Smooth muscle cell (in vitro differentiated cells): ENCODE measurements around the gene CLEC19A. TPM values are rescaled to one million over a fixed set of nuclear protein-coding genes. Genes with fewer than 3 reads are reported as not detected.

Experiments used
- DNase-seq: peaks from one replicate; lab custom pipeline; 2025; ENCODE audit not compliant: unreplicated experiment; lab: John Stamatoyannopoulos, UW
- H2AFZ ChIP-seq: fragments of 200-600 bp; sonication (generic); 2 replicates; pipeline ENCODE4 v1.6.0; 2016; ENCODE audit warnings: antibody characterized with exemption, low read depth, mild to moderate bottlenecking
- H3F3A ChIP-seq: fragments of 200-600 bp; sonication (generic); 2 replicates; pipeline ENCODE4 v1.6.0; 2017; ENCODE audit warnings: antibody characterized with exemption, low read depth
- H3K27ac ChIP-seq: fragments of 200-600 bp; sonication (generic); 2 replicates; pipeline ENCODE4 v1.5.1; 2016; ENCODE audit warnings: low read depth, mild to moderate bottlenecking
- H3K27me3 ChIP-seq: fragments of 200-600 bp; sonication (generic); 2 replicates; pipeline ENCODE4 v1.6.1; 2016; ENCODE audit warnings: low read depth, mild to moderate bottlenecking
- H3K36me3 ChIP-seq: fragments of 200-600 bp; sonication (generic); 2 replicates; pipeline ENCODE4 v1.5.1; 2016; ENCODE audit warnings: low read depth
- H3K4me1 ChIP-seq: fragments of 200-600 bp; sonication (generic); 2 replicates; pipeline ENCODE4 v1.5.1; 2016; ENCODE audit warnings: low read depth
- H3K4me2 ChIP-seq: fragments of 200-600 bp; sonication (generic); 2 replicates; pipeline ENCODE4 v1.6.0; 2016; ENCODE audit warnings: mild to moderate bottlenecking
- H3K4me3 ChIP-seq: fragments of 200-600 bp; sonication (generic); 2 replicates; pipeline ENCODE4 v1.5.1; 2016; ENCODE audit warnings: mild to moderate bottlenecking
- H3K79me2 ChIP-seq: fragments of 200-600 bp; sonication (generic); 2 replicates; pipeline ENCODE4 v1.6.0; 2016; ENCODE audit warnings: low read depth, mild to moderate bottlenecking
- H3K9ac ChIP-seq: fragments of 200-600 bp; sonication (generic); 2 replicates; pipeline ENCODE4 v1.6.0; 2016; ENCODE audit warnings: low read depth
- H3K9me3 ChIP-seq: fragments of 200-600 bp; sonication (generic); replicated peaks from 2 replicates; pipeline ENCODE4 v1.5.1; 2016; ENCODE audit warnings: low read depth
- H4K20me1 ChIP-seq: fragments of 200-600 bp; sonication (generic); 2 replicates; pipeline ENCODE4 v1.6.0; 2016; ENCODE audit warnings: low read depth
- CTCF ChIP-seq: fragments of 200-600 bp; sonication (generic); IDR thresholded peaks from 2 replicates; pipeline ENCODE4 v1.5.1; 2017; ENCODE audit warnings: borderline replicate concordance, mild to moderate bottlenecking, antibody characterized with exemption; ENCODE audit not compliant: insufficient read depth, poor library complexity, severe bottlenecking
- WGBS: methylation state at CpG from one replicate; pipeline ENCODE4 v1.1.7; 2016; ENCODE audit warnings: low lambda C conversion rate; 5-methylcytosine and 5-hydroxymethylcytosine counted together
- polyA plus RNA-seq: library from polyadenylated mRNA; unstranded; fragments of >200 nt; fragmentation: Nextera tagmentation; extraction: Ambion mirVana; gene quantifications from 2 replicates; pipeline ENCODE4 v1.2.1, GENCODE V29; 2016
- total RNA-seq: library from RNA; depleted of rRNA; stranded (reverse); fragments of >200 nt; gene quantifications from 2 replicates; pipeline ENCODE4 v1.2.3, GENCODE V29; 2014

CLEC19A gene
- total and polyA plus RNA-seq, 2 experiments from 2014 or later, result not detected

DNA sequence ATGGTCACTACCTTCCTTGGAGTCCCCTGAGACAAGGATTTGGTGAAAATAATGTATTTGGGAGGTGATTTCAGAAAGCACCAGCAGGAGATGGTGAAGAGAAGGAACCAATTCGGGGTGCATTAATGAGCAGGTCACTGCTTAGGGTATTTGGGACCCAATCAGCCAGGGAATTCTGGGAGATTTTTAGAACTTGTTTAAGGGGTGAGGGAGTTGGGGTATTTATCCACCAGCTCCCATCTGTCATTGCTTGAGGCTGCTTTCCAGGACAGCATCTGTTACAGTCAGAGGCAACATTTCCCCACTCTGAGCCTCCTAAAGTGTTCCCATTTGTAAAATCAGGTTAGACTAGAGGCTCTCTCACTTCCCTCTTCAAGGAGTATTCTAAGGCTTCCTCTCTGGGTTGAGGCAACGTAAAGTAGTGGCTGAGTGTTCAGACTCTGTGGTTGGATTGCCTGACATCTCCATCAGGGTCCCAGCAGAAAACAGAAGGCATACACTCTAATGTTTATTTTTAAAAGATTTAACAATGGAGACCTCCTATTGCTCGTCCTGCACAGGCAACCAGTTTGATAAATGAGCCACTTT is 60.9 kb downstream of the CLEC19A start:
- Histone ChIP-seq H3K27me3 (no peaks in the 10 kb centered on the region), H2AFZ (no peak overlapping the region), H3K36me3 (no peaks in the 10 kb centered on the region), H3F3A (no peaks in the 10 kb centered on the region), H3K4me2 (no peak overlapping the region), H4K20me1 (no peaks in the 10 kb centered on the region), H3K9ac (no peak overlapping the region), H3K9me3 (no peaks in the 10 kb centered on the region), H3K27ac (no peak overlapping the region), H3K79me2 (no peaks in the 10 kb centered on the region), H3K4me3 (no peak overlapping the region), H3K4me1 (peaks cover 10% of the 10 kb centered on the region)
- no peak for TF ChIP-seq CTCF
- no peak for DNase-seq
- 43% methylated on average over 3 of the region's 3 CpGs for WGBS

DNA sequence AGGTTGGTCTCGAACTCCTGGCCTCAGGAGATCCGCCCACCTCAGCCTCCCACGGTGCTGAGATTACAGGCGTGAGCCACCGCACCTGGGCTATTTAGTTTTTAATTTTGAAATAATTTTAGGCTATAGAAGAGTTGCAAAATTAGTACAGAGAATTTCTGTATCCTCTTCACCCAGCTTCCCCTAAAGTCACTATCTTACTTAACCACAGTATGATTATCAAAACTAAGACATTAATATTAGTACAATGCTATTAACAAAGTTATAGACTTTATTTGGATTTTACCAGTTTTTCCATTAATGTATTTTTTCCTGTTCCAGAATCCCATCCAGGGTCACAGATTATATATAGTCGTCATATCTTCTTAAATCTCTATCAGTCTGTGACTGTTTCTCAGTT is 62.6 kb downstream of the CLEC19A start:
- TF ChIP-seq CTCF, result no peak
- Histone ChIP-seq H3K27ac (no peak overlapping the region), H2AFZ (no peak overlapping the region), H3K27me3 (no peaks in the 10 kb centered on the region), H3F3A (no peaks in the 10 kb centered on the region), H3K4me1 (peaks cover 10% of the 10 kb centered on the region), H3K4me2 (no peak overlapping the region), H3K9me3 (no peaks in the 10 kb centered on the region), H3K4me3 (no peak overlapping the region), H3K36me3 (no peaks in the 10 kb centered on the region), H4K20me1 (no peaks in the 10 kb centered on the region), H3K9ac (no peak overlapping the region), H3K79me2 (no peaks in the 10 kb centered on the region)
- no peak for DNase-seq
- WGBS, result 85% methylated on average over 6 of the region's 6 CpGs

DNA sequence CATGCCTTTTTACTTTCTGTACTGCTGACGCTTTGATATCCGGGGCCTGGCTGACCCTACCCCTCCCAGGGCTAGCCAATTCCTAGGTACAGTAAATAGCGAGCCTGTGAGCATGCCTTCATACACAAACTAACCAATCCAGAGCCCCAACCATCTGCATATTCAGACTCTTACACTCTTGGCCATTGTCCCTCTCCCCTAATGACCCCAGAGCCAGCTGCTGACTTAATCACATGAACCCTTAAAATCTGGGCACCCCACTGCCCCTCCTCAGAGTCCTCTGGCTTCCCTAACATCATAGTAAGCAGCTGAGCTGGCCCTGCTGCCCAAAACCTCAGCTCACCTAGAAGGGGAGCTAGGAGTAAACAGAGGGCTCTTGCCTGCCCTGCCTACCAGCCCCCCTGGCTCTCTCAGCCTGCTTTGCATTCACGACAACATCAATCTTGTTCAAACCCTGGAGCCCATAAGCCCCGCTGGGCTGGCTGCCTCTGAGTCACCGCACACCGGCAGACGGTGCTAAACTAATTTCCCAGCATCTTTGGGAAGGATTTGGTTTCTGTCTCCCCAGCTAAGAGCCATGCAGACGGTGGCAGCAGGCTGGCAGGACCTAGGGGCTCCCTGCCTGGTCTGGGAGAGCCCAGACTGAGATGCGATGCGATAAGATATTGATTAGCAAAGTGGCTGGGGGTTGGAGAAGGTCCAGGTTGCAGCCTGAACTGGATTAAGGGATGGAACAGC is 63.2 kb downstream of the CLEC19A start:
- Histone ChIP-seq H3K27me3 (no peaks in the 10 kb centered on the region), H4K20me1 (no peaks in the 10 kb centered on the region), H2AFZ (no peak overlapping the region), H3K27ac (no peak overlapping the region), H3K4me2 (no peak overlapping the region), H3K4me3 (no peak overlapping the region), H3K9me3 (no peaks in the 10 kb centered on the region), H3K9ac (no peak overlapping the region), H3K4me1 (peaks cover 10% of the 10 kb centered on the region), H3K79me2 (no peaks in the 10 kb centered on the region), H3K36me3 (no peaks in the 10 kb centered on the region), H3F3A (no peaks in the 10 kb centered on the region)
- no peak for TF ChIP-seq CTCF
- 14% methylated on average over 11 of the region's 11 CpGs for WGBS
- DNase-seq, result no peak

DNA sequence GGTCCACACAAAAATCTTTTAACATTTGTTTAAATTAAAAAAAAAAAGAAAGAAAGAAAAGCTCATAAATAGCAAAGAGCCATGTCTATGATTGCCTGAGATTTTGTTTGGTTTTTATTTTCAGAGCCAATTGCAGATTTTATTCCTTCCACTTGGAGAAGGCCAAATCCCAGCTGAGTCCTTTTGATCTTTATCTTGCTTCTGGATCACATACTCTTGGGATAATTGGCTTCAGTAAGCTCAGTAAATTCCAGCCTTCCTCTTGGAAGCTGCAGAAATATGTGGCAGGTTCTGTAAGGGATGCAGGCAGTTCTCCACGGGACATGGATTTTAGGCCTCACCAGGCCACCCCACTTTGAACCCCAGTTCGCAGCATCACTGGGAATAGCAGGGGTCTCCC is 68.8 kb downstream of the CLEC19A start:
- no peak for TF ChIP-seq CTCF
- H3K4me1 ChIP-seq, result no peaks in the 10 kb centered on the region
- no peak overlapping the region for H3K9ac ChIP-seq
- no peak overlapping the region for H3K4me2 ChIP-seq
- no peaks in the 10 kb centered on the region for H3K9me3 ChIP-seq
- no peaks in the 10 kb centered on the region for H3K27me3 ChIP-seq
- H3F3A ChIP-seq, result no peaks in the 10 kb centered on the region
- H2AFZ ChIP-seq, result no peak overlapping the region
- H3K79me2 ChIP-seq, result no peaks in the 10 kb centered on the region
- 39% methylated on average over 2 of the region's 2 CpGs for WGBS
- no peaks in the 10 kb centered on the region for H4K20me1 ChIP-seq
- H3K36me3 ChIP-seq, result no peaks in the 10 kb centered on the region
- no peak overlapping the region for H3K27ac ChIP-seq
- DNase-seq, result no peak
- H3K4me3 ChIP-seq, result no peak overlapping the region
